Prostate gland (tissue), 2 donors: ENCODE data around the gene CDR2L. TPM values are rescaled to one million over a fixed set of nuclear protein-coding genes. Genes with fewer than 3 reads are reported as not detected.
A peak's percentile ranks its signal among the peaks of the same experiment; 100 is the strongest.

ENCODE experiments used
- DNase-seq: peaks from one replicate; pipeline ENCODE4 v3.0.0-alpha.2; 2019; ENCODE audit warnings: low spot score
- H3K27ac ChIP-seq, 2 donors: fragments of 200-600 bp; sonication (generic); 2 replicates each; pipeline ENCODE4 v1.5.1; 2017 to 2019
- H3K27me3 ChIP-seq: fragments of 200-600 bp; sonication (generic); replicated peaks from 2 replicates; pipeline ENCODE4 v1.5.1; 2019; ENCODE audit not compliant: insufficient read depth
- H3K36me3 ChIP-seq, 2 donors: fragments of 200-600 bp; sonication (generic); 1 replicate in 1 of 2; 2 replicates in 1 of 2; pipeline versions ENCODE4 v1.5.1 to v1.8.1; 2017 to 2019
- H3K4me1 ChIP-seq: fragments of 200-600 bp; sonication (generic); replicated peaks from 2 replicates; pipeline ENCODE4 v1.5.1; 2019
- H3K4me3 ChIP-seq, 2 donors: fragments of 200-600 bp; sonication (generic); 2 replicates each; pipeline ENCODE4 v1.5.1; 2017 to 2019
- H3K9me3 ChIP-seq: fragments of 200-600 bp; sonication (generic); 2 replicates; pipeline ENCODE4 v1.5.1; 2017
- CTCF ChIP-seq, 4 experiments: fragments of 200-600 bp in 2 of 4; fragments of 450-650 bp in 2 of 4; sonication (generic) in 2 of 4; IDR thresholded peaks; 1 replicate in 3 of 4; 2 replicates in 1 of 4; pipeline ENCODE4 v1.5.1; 2016 to 2019; ENCODE audit warnings: antibody characterized with exemption in 4 of 4, mild to moderate bottlenecking in 2 of 4, moderate library complexity in 2 of 4
- POLR2A ChIP-seq: fragments of 450-650 bp; IDR thresholded peaks from one replicate; pipeline ENCODE4 v1.6.1; 2016; ENCODE audit warnings: antibody characterized with exemption, mild to moderate bottlenecking
- POLR2AphosphoS5 ChIP-seq: sonication (generic); formaldehyde crosslinking; IDR thresholded peaks from one replicate; pipeline ENCODE4 v1.6.1; 2017; ENCODE audit warnings: antibody characterized with exemption
- WGBS: methylation state at CpG from one replicate; pipeline ENCODE4 v1.1.5; 2018; 5-methylcytosine and 5-hydroxymethylcytosine counted together
- intact Hi-C: fragments of 100-400 bp; cut with DNase I; formaldehyde crosslinking; loops from one replicate; pipeline ENCODE4 v1.14.2; 2022
- total RNA-seq, 2 donors: library from RNA; depleted of rRNA; stranded (reverse); fragments of >200 nt; gene quantifications; one replicate each; pipeline ENCODE4 v1.1.0, GENCODE V29; 2016

The CDR2L gene
- 10 to 100 TPM; 13.7 to 34.9 TPM for total RNA-seq

DNA sequence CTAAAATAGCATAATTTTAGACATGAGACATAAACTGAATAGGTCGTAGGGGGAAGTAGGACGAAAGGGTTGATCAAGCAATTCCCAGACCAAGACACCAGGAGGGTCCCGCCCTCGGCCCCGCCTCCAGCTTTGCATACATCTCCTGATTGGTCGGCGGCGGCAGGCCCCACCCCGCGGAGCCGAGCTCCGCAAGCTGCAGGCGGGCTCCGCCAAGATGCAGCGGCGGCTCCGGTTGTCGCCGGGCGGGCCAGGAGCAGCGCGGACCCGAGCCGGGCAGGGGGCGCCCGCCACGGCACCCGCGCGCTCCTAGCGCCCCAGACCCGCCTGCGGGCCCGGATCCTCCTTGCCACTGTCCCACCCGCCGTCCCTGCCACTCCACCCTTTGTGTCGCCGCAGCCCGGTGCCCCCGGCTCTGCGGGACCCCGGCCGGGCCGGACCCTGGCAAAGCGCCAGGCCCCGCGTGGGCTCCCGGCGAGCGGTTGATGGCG is at the start of gene CDR2L:
TSS of gene CDR2L (plus strand) at position 215 of the 491 bp plus-strand sequence. CDS start 412 bp downstream, outside the sequence.
- peak; percentile 90 for TF ChIP-seq POLR2AphosphoS5
- TF ChIP-seq POLR2A = peak; percentile 98
- TF ChIP-seq CTCF (IDR thresholded peaks at IDR 0.05) = peak in 1 of 4 experiments; percentile 37
- Histone ChIP-seq H3K27ac (peak within 1 kb of the TSS; percentile 90 to 91), H3K36me3 (no peaks in the 10 kb centered on the region), H3K9me3 (no peaks in the 10 kb centered on the region), H3K4me1 (no peaks in the 10 kb centered on the region), H3K4me3 (peak within 1 kb of the TSS; percentile 81 to 93), H3K27me3 (no peaks in the 10 kb centered on the region)
- under 1% methylated on average over 40 of the region's 51 CpGs for WGBS
- peak; percentile 95 for DNase-seq
- intact Hi-C loops = no loop called here

- H3K4me3 ChIP-seq = no peak overlapping the region
- no peaks in the 10 kb centered on the region for H3K4me1 ChIP-seq
- peaks cover 25% of the 10 kb centered on the region for H3K27me3 ChIP-seq
- no peak overlapping the region for H3K27ac ChIP-seq
- no peaks in the 10 kb centered on the region for H3K36me3 ChIP-seq
- intact Hi-C loops = no loop called here
- 62% methylated on average over 8 of the region's 8 CpGs for WGBS
- H3K9me3 ChIP-seq = no peaks in the 10 kb centered on the region
- no peak for TF ChIP-seq POLR2AphosphoS5
- TF ChIP-seq CTCF (IDR thresholded peaks at IDR 0.05) = no peak
- no peak for TF ChIP-seq POLR2A
- no peak for DNase-seq
Observed at GRCh38 chr17:74938194-74938950, 49.1 kb upstream of the CDR2L start.

- H3K27me3 ChIP-seq = peaks cover 25% of the 10 kb centered on the region
- 58% methylated on average over 8 of the region's 8 CpGs for whole genome bisulfite sequencing
Observed at GRCh38 chr17:74939534-74939933, 47.9 kb upstream of the CDR2L start.

DNA sequence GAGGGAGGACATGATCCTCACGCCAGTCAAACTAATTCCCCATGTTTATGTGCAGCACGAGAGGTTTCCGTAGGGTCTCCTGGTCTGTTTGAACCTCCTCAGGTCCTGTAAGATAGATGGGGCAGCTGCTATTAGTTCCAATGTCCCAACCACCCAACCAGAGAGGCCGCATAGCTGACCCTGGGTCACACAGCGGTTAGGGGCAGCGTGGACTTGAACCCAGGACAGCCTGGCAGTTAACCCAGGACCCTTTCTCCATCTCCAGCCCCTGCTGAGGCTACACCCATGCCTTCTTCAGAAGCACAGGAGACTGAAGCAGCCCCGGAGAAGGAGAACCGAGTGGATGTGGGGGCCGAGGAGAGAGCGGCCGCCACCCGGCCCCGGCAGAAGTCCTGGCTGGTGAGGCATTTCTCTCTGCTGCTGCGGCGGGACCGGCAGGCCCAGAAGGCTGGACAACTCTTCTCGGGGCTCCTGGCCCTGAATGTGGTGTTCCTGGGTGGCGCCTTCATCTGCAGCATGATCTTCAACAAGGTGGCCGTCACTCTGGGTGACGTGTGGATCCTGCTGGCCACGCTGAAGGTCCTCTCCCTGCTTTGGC is 46.2 kb upstream of the CDR2L start:
- no peak for TF ChIP-seq CTCF (IDR thresholded peaks at IDR 0.05)
- TF ChIP-seq POLR2AphosphoS5 = no peak
- TF ChIP-seq POLR2A = no peak
- Histone ChIP-seq H3K9me3 (no peaks in the 10 kb centered on the region), H3K4me1 (no peaks in the 10 kb centered on the region), H3K27me3 (peaks cover 13% of the 10 kb centered on the region), H3K4me3 (no peak overlapping the region), H3K36me3 (no peaks in the 10 kb centered on the region), H3K27ac (no peak overlapping the region)
- 72% methylated on average over 19 of the region's 21 CpGs for WGBS
- no peak for DNase-seq
- intact Hi-C loops = no loop called here

More at GRCh38 chr17:74939534-74939933, 47.9 kb upstream of the CDR2L start:
- no peak overlapping the region for H3K4me3 ChIP-seq
- no peaks in the 10 kb centered on the region for H3K9me3 ChIP-seq
- TF ChIP-seq POLR2AphosphoS5 = no peak
- TF ChIP-seq CTCF (IDR thresholded peaks at IDR 0.05) = no peak
- no peak for TF ChIP-seq POLR2A
- intact Hi-C loops = no loop called here
- H3K4me1 ChIP-seq = no peaks in the 10 kb centered on the region
- DNase-seq = no peak
- no peak overlapping the region for H3K27ac ChIP-seq
- no peaks in the 10 kb centered on the region for H3K36me3 ChIP-seq
